NCI-H2029 (cell line): Measurements from ENCODE around the gene IL25.
A peak's percentile ranks its signal among the peaks of the same experiment; 100 is the strongest.
"Not testable (repeated sequence)": the region's sequence is repeated elsewhere in the genome, so short reads cannot be mapped to it uniquely, and the experiment has no call there.

Experiments
- DNase-seq: peaks from one replicate; lab custom pipeline; 2025; lab: John Stamatoyannopoulos, UW

Gene IL25

DNA sequence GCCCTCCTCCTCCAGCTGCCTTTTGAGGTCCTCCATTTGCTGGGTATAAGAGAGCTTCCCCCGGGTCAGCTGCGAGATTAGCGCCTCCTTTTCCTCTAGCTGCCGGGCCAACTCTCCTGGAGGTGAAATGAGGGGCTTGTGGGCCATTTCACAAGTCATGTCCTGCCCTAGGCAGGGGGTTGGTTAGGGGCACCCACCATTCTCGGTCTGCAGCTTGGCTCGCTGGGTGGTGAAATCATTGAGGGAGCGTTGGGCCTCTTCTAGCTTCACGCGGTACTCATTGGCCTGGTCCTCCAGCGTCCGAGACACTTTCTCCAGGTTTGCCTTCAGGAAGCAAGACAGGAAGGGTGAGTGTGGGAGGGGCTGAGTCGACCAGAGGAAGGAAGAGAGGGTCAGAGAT is 16.8 kb downstream of the IL25 start:
- no peak for DNase-seq

DNA sequence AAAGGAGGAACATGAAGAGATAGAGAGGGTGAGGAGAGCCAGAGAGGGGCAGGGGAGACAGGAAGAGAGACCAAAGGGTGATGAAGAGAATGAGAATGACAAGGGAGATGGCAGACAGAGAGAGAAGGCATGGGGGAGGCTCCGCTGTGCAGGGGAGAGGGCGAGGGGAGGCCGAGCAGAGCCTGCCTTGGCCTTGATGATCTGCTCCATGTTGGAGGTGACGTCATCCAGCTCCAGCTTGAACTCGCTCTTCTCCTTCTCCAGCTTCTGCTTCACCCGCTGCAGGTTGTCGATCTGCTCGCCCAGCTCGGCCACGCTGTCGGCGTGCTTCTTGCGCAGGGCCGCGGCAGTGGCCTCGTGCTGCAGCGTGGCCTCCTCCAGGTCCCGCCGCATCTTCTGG is 17.3 kb downstream of the IL25 start:
- not testable (repeated sequence) for DNase-seq

DNA sequence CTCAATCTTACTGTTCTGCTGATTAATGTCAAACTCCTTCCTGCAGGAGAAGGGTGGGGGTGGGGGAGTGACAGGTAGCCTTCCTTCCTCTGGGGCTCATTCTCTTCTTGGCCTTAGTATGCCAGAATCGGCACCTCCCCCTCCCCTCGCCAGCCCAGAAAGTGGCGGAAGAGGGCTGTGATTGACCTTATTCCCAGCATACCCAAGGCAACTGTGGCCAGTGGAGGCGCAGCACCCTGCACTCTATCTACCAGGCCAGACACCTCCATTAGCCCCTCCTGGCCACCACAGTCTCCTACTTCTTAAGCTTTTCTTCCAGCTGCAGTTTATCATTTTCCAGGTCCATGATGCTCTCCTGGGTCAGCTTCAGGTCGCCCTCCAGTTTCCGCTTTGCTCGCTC is 20.0 kb downstream of the IL25 start:
- no peak for DNase-seq

DNA sequence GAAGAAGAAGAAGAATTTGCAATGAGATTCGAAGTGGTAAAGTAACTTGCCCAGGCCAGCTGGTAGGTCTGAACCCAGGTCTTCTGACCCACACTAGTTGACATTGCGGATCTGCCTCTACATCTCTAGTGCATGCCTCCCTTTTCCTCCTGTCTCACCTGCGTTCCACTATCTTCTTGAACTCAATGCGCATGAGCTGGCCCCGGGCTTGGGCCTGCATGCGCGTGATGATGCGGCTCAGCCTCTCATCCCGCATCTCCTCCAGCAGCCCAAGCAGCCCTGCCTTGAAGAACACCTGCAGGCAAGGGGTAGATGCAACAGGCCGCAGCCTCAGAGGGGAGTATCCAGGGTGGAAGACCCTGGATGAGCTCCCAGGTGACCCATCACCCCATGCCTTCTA is 23.5 kb downstream of the IL25 start:
- no peak for DNase-seq

DNA sequence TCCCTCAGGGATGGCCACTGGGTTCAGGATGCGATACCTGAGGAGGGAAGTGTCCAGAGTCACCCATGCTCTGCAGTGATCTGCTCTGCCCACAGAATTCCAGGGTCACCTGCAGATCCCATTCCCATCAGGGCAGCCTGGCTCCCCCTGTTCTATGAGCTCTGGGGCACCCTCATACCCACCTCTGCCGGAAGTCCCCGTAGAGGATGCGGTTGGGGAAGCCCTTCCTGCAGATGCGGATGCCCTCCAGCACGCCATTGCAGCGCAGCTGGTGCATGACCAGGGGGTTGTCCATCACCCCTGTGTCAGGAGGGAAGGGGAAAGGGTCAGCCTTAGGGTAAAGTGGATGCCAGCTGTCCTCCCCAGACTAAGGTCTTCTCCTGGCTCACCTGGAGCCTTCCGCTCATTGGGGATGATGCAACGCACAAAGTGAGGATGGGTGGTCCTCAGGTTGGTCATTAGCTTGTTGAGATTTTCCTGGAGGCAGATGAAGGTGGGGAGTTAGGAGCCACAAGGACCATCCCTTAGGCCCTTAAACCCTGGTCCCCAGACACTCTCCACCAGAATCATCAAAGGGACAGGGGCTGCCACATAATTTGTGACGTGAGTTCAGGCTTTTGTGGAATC is 24.3 kb downstream of the IL25 start:
- no peak for DNase-seq

DNA sequence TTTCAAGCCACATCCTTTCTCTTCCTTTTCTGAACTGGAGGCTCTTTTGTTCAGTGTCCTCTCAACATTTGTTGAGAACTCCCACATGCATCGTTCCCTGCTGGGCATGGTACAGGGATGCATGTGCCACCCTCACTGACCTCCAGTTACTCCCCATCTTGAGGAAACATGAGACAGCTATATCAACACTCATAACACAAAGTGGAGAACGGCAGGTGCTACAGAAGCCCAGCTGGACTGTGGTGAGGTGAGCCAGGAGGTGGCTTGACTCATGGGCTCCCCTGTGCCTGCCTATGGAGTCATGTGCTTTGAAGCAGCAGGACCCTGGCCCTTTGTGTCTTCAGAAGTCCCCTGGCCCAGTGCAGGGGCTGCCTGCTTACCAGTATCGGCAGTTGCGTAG is 25.7 kb downstream of the IL25 start:
- peak; percentile 100 for DNase-seq

DNA sequence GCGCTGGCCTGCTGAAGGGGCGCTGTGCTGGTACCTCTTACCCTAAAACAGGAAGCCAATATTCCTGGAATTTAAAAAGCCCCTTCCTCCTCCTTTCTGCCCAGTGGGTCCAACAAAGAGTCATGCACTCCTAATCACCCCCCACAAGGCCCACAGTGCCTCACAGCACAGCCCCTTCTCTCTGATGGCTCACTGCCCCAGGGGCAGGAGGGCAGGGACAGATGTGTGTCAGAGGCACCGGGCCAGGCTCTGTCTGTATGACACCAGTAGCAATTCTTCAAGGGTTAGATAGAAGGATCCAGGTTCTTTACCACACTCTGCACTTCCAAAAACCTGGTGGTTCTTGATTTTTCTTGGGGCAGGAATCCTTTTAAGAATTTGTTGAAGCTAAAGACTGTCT is 26.5 kb downstream of the IL25 start:
- DNase-seq: peak; percentile 75

DNA sequence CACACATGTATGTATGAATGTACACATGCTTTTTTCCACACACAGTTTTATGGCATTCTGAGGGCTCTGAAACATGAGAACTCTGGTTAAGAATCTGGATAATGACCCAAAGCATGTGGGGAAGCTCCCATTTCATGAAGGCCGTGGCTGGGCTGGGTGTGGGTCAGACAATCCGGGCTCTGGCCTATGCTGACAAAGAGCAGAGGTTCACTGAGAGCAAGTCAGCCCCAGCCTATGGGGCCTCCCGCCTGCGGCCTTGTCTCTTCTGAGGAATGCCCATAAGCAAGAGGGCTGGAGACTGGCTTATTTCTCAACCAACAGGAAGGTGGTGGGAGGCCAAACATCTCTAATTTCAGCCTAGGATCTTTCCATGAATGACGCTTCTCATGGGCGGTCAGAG is 27.0 kb downstream of the IL25 start:
- DNase-seq: peak; percentile 60

DNA sequence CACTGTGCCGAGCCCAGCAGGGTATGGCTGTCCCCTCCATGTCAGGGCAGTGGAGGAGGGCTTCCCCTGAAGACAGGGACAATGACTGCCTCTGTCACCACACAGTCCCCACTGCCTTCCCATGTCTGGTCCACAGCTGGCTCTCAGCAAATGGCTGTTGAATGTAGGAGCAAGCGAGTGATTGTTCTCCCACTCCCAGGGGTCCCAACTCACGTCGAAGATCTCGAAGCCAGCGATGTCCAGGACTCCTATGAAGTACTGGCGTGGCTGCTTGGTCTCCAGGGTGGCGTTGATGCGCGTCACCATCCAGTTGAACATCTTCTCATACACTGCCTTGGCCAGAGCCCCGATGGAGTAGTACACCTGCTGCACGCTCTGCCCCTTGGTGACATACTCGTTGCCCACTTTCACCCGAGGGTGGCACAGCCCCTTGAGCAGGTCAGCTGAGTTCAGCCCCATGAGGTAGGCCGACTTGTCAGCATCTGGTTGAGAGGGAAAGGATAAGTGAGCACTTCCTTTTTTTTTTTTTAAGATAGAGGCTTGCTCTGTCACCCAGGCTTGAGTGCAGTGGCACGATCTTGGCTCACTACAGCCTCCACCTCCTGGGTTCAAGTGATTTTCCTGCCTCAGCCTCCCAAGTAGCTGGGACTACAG is 28.0 kb downstream of the IL25 start:
- DNase-seq: not testable (repeated sequence)

DNA sequence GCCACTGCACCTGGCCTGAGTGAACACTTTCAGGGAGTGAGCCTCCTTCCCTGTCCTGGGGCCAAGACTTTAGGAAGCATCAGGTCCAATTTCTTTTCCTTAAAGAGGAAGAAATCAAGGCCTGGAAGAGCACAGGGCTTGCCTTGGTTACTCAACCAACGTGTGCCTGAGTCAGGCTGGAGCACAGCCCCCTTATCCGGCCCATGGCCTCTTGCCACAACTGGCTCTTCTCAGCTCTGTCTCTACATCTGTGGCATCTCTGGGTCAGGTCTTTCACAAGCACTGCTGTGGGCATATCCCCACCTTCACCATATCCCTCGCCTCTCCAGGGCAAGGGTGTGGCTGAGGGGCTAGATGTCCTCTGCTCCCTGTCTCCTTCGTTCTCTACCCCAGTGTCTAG is 28.7 kb downstream of the IL25 start:
- DNase-seq: no peak

DNA sequence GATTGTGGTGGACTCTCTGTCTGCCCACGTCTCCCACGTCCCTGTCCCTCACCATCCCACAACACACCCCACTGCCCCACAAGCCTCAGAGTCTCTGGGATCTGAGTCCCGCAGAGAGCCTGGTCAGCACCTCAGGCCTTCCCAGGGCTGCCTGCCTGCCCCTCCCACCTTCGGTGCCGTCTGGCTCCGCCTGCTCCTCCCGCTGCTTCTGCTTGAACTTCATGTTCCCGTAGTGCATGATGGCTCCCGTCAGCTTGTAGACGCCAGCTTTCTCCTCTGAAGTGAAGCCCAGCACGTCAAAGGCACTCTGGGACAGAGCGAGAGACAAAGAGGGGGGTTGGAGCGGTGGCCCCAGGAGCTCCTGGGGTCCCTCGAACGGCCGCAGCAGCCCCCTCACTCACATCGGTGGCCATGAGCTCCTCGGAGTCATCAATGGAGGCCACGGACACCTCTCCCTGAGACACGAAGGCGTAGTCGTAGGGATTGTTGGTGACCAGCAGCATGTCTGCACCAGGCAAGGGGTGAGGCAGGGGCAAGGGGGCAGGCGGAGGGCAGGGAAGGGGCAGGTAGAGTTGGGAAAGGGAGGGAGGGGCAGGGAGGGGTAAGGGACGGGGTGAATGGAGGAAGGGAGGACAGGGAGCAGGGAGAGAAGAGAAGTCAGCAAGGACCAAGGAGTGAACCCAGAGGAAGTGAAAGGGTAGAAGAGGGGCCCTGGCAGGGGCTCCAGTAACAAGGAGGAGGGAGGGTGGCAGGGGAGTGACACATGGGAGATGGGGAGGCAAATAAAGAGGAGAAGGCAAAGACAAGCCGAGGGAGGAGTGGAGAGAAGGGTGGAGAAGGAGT is 29.9 kb downstream of the IL25 start:
- DNase-seq: no peak

DNA sequence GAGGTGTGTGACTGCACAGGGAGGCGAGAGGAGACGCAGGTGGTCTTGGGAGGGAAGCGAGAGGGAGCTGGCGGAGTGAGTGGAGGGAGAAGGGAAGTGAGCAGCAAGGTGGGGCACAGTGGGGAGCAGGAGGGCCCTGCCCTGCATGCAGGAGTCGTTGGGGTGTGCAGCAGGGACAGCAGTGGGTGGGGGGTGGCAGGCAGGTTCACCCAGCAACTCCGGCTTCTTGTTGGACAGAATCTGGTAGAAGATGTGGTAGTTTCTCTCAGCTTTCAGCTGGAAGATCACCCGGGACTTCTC is 30.5 kb downstream of the IL25 start:
- no peak for DNase-seq

DNA sequence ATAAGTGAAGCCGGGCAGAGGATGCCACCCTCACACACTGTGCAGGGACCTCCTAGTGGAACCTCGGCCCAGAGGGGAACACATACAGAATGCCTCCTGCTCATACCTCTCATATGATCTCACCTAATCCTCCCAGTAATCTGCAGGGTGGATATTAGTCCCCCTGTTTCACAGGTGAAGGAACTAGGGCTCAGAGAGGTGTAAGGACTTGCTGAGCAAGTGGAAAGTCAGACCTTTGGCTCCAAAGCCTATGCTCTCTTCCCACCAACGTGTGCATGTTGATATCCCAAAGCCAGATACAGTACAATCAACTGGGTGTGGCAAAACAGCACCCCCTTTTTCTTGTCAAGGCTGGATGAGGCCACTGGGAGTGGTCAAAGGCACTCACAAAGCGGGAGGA is 31.3 kb downstream of the IL25 start:
- no peak for DNase-seq

DNA sequence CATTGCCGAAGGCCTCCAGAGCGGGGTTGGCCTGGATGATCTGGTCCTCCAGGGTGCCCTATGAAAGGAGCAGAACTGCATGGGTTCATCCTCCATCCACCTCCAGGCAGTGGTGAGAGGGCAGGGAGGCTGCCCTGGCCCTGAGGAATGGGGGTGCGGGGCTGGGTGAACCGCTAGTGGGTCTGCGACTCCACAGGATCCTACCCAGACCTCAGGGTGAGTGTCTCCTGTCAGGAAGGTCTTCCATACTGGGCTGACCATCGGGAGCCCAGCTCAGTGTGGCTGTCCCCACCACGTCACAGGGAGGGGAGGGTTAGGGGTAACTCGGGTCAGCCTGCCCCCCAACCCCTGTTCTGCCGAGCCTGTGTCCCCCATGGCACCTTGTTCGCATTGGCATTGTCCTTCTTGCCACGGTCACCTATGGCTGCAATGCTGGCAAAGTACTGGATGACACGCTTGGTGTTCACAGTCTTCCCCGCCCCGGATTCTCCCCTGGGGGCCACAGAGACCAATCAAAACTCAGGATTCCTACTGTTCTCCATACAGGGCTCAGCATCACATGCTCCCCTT is 31.8 kb downstream of the IL25 start:
- no peak for DNase-seq

DNA sequence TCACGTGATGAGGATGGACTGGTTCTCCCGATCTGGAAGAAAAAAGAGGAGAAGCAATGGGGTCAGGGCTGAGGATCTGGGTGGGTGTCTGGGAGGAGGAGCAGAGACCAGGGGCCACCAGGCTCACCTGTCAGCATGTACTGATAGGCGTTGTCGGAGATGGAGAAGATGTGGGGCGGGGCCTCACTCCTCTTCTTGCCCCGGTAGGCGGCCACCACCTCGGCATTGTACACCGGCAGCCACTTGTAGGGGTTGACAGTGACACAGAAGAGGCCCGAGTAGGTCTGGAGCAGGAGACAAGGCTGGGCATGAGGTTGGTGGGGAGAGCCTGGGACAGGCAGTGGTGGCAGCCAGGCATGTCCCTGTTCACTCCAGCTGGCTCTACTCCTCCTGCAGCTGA is 32.5 kb downstream of the IL25 start:
- no peak for DNase-seq

DNA sequence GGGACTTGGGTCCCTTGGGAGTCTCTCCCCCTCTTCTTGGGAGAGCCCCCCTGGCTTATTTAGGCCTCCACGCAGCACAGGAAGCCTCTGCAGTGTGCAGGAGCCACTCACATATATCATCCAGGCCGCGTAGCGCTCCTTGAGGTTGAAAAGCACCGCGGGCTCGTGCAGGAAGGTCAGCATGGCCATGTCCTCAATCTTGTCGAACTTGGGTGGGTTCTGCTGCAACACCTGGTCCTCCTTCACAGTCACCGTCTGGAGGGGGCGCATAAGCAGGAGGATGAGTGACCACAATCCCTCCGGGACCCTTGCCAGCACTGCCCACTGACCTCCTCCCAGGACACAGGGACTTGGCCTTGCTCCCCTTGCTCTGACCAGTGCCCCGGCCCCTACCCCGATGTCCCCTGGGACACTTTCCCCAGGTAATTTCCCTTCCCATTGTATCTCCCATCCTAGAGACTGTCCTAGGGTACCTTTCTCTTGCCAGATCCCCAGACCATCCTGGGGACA is 33.0 kb downstream of the IL25 start:
- DNase-seq: no peak

DNA sequence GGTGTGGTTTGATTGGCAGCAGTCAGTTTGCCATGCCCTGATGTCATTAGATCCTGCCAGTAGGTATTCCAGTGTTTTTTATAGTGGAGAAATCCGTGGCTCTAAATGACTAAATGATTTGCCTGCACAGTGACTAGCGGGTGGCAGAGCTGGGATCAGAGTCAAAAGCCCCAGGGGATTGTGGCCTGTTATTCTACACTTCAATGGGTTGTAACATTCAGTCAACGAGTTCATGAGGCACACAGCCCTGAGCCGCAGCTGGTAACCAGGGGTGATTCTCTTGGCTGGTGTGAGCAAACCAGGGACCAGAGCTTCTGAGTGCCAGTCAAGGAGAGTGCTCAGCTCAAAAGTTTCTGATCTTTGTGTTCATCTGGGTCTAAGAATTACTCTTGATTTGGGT is 33.6 kb downstream of the IL25 start:
- DNase-seq: peak; percentile 43

DNA sequence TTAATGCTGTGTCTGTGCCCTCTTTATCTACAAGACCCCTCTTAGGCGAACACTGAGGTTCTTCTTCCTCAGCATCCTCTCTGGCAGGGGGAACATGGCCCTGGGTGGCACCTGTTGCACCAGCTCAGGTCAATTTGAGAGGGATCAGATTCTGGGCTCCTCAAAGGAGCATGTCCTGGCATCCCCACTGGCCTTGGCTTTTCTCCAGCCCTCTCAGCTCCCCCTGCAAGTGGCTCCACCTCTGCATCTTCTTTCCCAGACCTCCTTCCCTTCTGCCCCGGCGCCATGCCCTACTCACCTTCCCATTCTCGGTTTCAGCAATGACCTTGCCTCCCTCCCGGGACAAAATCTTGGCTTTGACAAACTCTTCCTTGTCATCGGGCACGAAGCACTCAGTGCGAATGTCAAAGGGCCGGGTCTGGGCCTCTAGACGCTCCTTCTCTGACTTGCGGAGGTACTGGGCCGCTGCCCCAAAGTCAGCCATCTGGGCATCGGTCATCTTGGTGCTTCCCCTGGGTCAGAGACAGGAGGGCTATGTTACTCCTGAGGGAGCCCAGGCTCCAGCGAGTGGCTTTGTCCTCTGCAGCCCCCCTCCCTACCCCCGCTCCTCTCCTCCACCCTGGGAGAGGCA is 34.2 kb downstream of the IL25 start:
- no peak for DNase-seq

DNA sequence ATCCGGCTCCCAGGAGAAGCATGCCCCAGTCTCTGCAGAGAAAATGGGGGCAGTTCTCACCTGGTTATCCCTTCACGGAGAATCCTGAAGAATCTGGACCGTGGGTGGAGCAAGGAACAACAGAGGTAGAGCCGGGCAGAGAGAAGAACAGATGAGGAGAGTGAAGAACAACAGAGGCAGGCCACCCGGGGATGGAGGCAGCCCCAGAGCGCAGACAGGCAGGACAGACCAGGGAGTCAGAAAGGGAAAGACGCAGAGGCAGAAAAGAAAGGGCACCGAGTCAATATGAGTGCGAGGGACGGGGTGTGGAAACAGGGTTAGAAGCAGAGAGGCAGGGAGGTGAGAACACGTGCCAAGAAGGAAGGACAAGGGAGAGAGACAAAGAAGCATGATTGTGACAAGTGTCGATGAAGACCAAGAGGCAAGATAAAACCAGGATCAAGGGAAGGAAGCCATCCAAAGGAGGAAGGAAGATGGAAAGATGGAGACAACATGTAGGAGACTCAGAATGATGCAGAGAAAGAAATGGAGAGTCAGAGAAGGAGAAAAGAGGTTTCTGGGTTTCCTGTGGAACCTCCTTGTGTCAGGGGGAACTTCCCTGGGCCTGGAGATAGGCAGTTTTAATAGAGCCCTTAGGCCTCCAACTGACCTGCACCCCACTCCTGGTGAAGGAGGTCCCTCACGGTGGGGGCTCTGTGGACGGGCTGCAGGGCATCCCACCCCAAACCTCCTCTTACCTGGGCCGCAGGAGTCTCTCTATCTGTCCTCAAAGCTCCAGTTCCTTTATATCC is 35.1 kb downstream of the IL25 start, which contains the start of gene MYH6:
Gene MYH6, minus strand, starts transcription at position 758 of the 791 bp plus-strand sequence. CDS start 1,050 bp downstream, outside the sequence.
- DNase-seq: no peak

DNA sequence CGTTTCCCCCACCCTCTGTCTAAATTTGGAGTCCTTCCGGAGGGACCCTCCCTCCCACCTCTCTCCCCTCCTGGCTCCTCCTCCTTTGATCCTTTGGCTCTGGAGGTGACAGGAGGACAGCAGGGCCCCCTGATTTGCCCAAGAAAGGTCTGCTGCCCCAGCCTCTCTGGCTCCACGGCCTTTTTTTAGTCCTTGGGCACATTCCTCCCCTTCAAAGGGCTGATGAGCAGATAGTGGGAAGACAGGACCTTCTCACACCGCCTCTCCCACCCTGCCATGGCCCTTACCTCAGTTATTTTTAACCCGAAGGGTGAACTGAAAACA is 35.7 kb downstream of the IL25 start:
- no peak for DNase-seq

DNA sequence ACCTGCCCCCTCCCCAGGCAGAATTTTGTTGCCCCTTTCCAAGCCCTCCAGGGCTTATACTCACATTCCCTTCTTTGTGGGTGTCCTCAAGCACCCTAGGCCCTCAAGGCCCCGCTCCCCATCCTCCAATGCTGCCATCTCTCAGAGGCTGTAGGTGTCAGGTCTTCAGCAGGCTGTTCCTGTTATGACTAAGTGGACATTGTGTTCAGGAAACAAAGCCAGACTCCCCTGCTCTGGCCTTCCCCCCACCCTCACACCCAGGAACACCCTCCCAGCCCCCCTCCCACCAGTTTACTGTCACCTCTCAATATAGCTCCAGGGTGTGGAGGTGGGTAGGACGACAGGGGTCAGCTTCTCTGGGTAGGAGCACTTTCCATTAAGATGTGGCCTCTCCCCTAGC is 36.9 kb downstream of the IL25 start:
- DNase-seq: no peak
